ENCODE data around the gene C12orf50. TPM values are rescaled to one million over a fixed set of nuclear protein-coding genes. Genes with fewer than 3 reads are reported as not detected.
"Not testable (repeated sequence)": the region's sequence is repeated elsewhere in the genome, so short reads cannot be mapped to it uniquely, and the experiment has no call there.

Gene C12orf50
- total and polyA plus RNA-seq, 2 experiments from 2014 or later, result 0.03 TPM; not detected in 1

DNA sequence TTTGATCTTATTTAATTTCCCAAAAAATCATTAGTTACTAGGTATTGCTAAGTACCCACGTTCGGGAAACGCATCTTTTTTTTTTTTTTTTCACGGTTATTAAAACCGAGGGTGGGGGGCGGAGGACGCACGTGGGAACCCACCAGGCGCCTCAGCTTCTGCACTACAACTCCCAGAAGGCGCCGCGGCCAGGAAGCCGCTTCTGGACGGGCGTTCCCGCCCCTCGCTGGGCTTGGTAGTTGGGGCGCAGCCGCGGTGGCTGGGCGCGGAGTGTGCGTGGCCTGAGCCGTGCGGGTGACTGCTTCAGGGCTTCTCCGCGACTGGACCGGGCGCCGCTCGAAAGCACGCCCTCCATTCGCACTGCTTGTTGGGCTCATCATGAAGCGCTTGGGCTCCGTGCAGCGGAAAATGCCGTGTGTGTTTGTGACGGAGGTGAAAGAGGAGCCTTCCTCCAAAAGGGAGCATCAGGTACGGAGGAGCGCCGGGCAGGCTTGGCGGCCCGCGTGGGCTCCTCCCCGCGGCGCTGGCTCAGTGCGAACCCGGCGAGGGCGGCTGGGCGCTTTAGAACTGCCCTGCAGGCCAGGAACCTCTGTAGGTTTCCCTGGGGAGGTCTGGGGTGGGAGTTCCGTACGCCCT, 6.2 kb upstream of the C12orf50 start:
- Mint-ChIP-seq H3K36me3 (ENCODE audit: low read depth) (peaks cover 7% of the 10 kb centered on the region; the same call in 1 of the 3 replicates), H3K4me3 (peak overlapping the region; percentile 97)
- H3K27ac ChIP-seq (ENCODE audit: low read depth), result no peak overlapping the region

DNA sequence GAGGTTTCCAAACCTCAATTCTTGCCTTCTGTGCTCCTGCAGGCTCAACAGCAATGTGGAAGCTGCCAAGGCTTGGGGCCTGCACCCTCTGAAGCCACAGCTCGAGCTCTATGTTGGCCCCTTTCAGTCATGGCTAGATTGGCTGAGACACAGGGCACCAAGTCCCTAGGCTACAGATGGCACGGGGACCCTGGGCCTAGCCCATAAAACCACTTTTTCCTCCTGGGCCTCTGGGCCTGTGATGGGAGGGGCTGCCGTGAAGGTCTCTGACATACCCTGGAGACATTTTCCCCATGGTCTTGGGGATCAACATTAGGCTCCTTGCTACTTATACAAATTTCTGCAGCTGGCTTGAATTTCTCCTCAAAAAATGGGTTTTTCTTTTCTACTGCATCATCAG, 2.0 kb upstream of the C12orf50 start:
- not testable (repeated sequence) for H3K27ac Mint-ChIP-seq; H3K9me2 ChIP-seq (ENCODE audit: insufficient read depth); H3K79me2 ChIP-seq (replicated peaks; ENCODE audit: insufficient read depth); H4K20me1 ChIP-seq (replicated peaks; ENCODE audit: insufficient read depth); ATAC-seq; H3K4me3 ChIP-seq; H3F3A ChIP-seq (replicated peaks; ENCODE audit: low read depth); DNase-seq (ENCODE audit: low spot score); H3K4me3 Mint-ChIP-seq; H3K4me2 ChIP-seq; H3K4me1 Mint-ChIP-seq; H3K36me3 ChIP-seq (ENCODE audit: insufficient read depth); H3K27me3 Mint-ChIP-seq (ENCODE audit: insufficient read depth, low read depth, poor library complexity); H3K27ac ChIP-seq (ENCODE audit: low read depth); H2AFZ ChIP-seq; H3K27me3 ChIP-seq (ENCODE audit: insufficient read depth); H3K4me1 ChIP-seq (ENCODE audit: insufficient read depth)
- Mint-ChIP-seq H3K9me3 (peaks cover 24% of the 10 kb centered on the region), H3K36me3 (ENCODE audit: low read depth) (peaks cover 13% of the 10 kb centered on the region; the same call in 1 of the 3 replicates)

More for the DNA sequence above, 6.2 kb upstream of the C12orf50 start:
- Histone ChIP-seq H3K4me2 (peak overlapping the region; percentile 93), H2AFZ (peak overlapping the region; percentile 80), H3F3A (replicated peaks; ENCODE audit: low read depth) (no peaks in the 10 kb centered on the region), H3K4me3 (peak overlapping the region; percentile 89), H3K36me3 (ENCODE audit: insufficient read depth) (no peaks in the 10 kb centered on the region), H3K9me2 (ENCODE audit: insufficient read depth) (no peaks in the 10 kb centered on the region), H3K4me1 (ENCODE audit: insufficient read depth) (peaks cover 25% of the 10 kb centered on the region), H3K27me3 (ENCODE audit: insufficient read depth) (no peaks in the 10 kb centered on the region), H4K20me1 (replicated peaks; ENCODE audit: insufficient read depth) (peaks cover 11% of the 10 kb centered on the region; the same call in 1 of the 2 replicates), H3K79me2 (replicated peaks; ENCODE audit: insufficient read depth) (peaks cover 48% of the 10 kb centered on the region)
- Mint-ChIP-seq H3K27ac (peak overlapping the region; percentile 96), H3K9me3 (peaks cover 18% of the 10 kb centered on the region), H3K27me3 (ENCODE audit: insufficient read depth, low read depth, poor library complexity) (no peaks in the 10 kb centered on the region), H3K4me1 (peaks cover 32% of the 10 kb centered on the region)
- no peak for TF ChIP-seq EZH2 (IDR thresholded peaks at IDR 0.05; ENCODE audit: low read depth, unreplicated experiment)
- TF ChIP-seq ZNF331 (CRISPR knock-in tag; IDR thresholded peaks at IDR 0.05; ENCODE audit: low read depth), result no peak
- TF ChIP-seq, protein P1, sequence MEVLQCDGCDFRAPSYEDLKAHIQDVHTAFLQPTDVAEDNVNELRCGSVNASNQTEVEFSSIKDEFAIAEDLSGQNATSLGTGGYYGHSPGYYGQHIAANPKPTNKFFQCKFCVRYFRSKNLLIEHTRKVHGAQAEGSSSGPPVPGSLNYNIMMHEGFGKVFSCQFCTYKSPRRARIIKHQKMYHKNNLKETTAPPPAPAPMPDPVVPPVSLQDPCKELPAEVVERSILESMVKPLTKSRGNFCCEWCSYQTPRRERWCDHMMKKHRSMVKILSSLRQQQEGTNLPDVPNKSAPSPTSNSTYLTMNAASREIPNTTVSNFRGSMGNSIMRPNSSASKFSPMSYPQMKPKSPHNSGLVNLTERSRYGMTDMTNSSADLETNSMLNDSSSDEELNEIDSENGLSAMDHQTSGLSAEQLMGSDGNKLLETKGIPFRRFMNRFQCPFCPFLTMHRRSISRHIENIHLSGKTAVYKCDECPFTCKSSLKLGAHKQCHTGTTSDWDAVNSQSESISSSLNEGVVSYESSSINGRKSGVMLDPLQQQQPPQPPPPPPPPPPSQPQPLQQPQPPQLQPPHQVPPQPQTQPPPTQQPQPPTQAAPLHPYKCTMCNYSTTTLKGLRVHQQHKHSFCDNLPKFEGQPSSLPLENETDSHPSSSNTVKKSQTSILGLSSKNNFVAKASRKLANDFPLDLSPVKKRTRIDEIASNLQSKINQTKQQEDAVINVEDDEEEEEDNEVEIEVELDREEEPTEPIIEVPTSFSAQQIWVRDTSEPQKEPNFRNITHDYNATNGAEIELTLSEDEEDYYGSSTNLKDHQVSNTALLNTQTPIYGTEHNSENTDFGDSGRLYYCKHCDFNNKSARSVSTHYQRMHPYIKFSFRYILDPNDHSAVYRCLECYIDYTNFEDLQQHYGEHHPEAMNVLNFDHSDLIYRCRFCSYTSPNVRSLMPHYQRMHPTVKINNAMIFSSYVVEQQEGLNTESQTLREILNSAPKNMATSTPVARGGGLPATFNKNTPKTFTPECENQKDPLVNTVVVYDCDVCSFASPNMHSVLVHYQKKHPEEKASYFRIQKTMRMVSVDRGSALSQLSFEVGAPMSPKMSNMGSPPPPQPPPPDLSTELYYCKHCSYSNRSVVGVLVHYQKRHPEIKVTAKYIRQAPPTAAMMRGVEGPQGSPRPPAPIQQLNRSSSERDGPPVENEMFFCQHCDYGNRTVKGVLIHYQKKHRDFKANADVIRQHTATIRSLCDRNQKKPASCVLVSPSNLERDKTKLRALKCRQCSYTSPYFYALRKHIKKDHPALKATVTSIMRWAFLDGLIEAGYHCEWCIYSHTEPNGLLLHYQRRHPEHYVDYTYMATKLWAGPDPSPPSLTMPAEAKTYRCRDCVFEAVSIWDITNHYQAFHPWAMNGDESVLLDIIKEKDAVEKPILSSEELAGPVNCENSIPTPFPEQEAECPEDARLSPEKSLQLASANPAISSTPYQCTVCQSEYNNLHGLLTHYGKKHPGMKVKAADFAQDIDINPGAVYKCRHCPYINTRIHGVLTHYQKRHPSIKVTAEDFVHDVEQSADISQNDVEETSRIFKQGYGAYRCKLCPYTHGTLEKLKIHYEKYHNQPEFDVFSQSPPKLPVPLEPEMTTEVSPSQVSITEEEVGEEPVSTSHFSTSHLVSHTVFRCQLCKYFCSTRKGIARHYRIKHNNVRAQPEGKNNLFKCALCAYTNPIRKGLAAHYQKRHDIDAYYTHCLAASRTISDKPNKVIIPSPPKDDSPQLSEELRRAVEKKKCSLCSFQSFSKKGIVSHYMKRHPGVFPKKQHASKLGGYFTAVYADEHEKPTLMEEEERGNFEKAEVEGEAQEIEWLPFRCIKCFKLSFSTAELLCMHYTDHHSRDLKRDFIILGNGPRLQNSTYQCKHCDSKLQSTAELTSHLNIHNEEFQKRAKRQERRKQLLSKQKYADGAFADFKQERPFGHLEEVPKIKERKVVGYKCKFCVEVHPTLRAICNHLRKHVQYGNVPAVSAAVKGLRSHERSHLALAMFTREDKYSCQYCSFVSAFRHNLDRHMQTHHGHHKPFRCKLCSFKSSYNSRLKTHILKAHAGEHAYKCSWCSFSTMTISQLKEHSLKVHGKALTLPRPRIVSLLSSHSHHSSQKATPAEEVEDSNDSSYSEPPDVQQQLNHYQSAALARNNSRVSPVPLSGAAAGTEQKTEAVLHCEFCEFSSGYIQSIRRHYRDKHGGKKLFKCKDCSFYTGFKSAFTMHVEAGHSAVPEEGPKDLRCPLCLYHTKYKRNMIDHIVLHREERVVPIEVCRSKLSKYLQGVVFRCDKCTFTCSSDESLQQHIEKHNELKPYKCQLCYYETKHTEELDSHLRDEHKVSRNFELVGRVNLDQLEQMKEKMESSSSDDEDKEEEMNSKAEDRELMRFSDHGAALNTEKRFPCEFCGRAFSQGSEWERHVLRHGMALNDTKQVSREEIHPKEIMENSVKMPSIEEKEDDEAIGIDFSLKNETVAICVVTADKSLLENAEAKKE (CRISPR knock-in tag; IDR thresholded peaks at IDR 0.05), result no peak
- no peak for TF ChIP-seq STAT1 (IDR thresholded peaks at IDR 0.05; ENCODE audit: unreplicated experiment)
- 0 out of 2 replicates have a peak, but pooled peaks have one; percentile 16 for TF ChIP-seq CREB1 (CRISPR knock-in tag; IDR thresholded peaks at IDR 0.05; ENCODE audit: low read depth)
- TF ChIP-seq, protein P2, sequence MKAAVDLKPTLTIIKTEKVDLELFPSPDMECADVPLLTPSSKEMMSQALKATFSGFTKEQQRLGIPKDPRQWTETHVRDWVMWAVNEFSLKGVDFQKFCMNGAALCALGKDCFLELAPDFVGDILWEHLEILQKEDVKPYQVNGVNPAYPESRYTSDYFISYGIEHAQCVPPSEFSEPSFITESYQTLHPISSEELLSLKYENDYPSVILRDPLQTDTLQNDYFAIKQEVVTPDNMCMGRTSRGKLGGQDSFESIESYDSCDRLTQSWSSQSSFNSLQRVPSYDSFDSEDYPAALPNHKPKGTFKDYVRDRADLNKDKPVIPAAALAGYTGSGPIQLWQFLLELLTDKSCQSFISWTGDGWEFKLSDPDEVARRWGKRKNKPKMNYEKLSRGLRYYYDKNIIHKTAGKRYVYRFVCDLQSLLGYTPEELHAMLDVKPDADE (IDR thresholded peaks at IDR 0.05), result peak; percentile 76
- TF ChIP-seq ZNF114 (CRISPR knock-in tag; IDR thresholded peaks at IDR 0.05), result no peak
- TF ChIP-seq JUNB (IDR thresholded peaks at IDR 0.05; ENCODE audit: unreplicated experiment), result no peak
- TF ChIP-seq POLR2AphosphoS5 (IDR thresholded peaks at IDR 0.05; ENCODE audit: low read depth), result peak; percentile 98
- DNase-seq (ENCODE audit: low spot score) (peak; percentile 87), ATAC-seq (peak; percentile 98)
